ENCODE measurements around the gene MICAL2. TPM values are rescaled to one million over a fixed set of nuclear protein-coding genes. Genes with fewer than 3 reads are reported as not detected.

MICAL2 gene
- total and polyA plus RNA-seq, 2 donors (not counting 3 experiments of a cell fraction or from before 2014, with no cell fraction given), result 67.6 to 200 TPM

GRCh38 chr11:12174128-12174476, 63.7 kb downstream of the MICAL2 start:
- intact Hi-C loops (cut with micrococcal nuclease) (no loop called here), dilution Hi-C loops (cut with MboI; ENCODE audit: extremely low pct_ligation_motif_present, low sequenced_read_pairs) (no loop called here)
- H3K27me3 ChIP-seq (ENCODE audit: control insufficient read depth in 2 of 2, insufficient read depth in 2 of 2, low read length in 2 of 2), result no peaks in the 10 kb centered on the region
- no TSS peak for BruUV-seq (replicated peaks)
- FAIRE-seq (no peak), DNase-seq (ENCODE audit: low read depth, low spot score) (no peak)
- peak overlapping the region; percentile 76 for H3K27ac ChIP-seq (ENCODE audit: insufficient read depth, low read depth, low read length)
- ChIA-PET POLR2A (no interaction called here), CTCF (interaction anchor here (2.7 kb wide), 1 partner anchor 50 kb away, joined by 5 read pairs; no protein-coding TSS in a partner anchor)
- no peak overlapping the region for H3K4me2 ChIP-seq (ENCODE audit: insufficient read depth, low read length)
- H2AFZ ChIP-seq (ENCODE audit: low read depth, low read length), result no peak overlapping the region
- H4K20me1 ChIP-seq (replicated peaks; ENCODE audit: control insufficient read depth, extremely low read depth, insufficient read depth, low read length), result no peaks in the 10 kb centered on the region
- H3K9me1 ChIP-seq (replicated peaks; ENCODE audit: control insufficient read depth, extremely low read depth, insufficient read depth, low read length), result no peaks in the 10 kb centered on the region
- peaks cover 62% of the 10 kb centered on the region for H3K79me2 ChIP-seq (ENCODE audit: control insufficient read depth, insufficient read depth, low read length)
- peaks cover 0 to 3% of the 10 kb centered on the region in 2 experiments for H3K36me3 ChIP-seq (ENCODE audit: control insufficient read depth in 2 of 2, extremely low read depth in 1 of 2, insufficient read depth in 2 of 2, low read length in 2 of 2)
- no peaks in the 10 kb centered on the region for H3K9me3 ChIP-seq (replicated peaks; ENCODE audit: control insufficient read depth, insufficient read depth, low read length)
- H3K9ac ChIP-seq (replicated peaks; ENCODE audit: extremely low read depth, insufficient read depth, low read length), result no peak overlapping the region
- H3K4me1 ChIP-seq (ENCODE audit: control insufficient read depth, extremely low read depth, insufficient read depth, low read length), result peaks cover 24% of the 10 kb centered on the region
- no peak for TF ChIP-seq GATA2 (IDR thresholded peaks at IDR 0.05; ENCODE audit: insufficient read depth, insufficient read length, low read depth, low read length)
- no peak for TF ChIP-seq JUN (IDR thresholded peaks at IDR 0.05; ENCODE audit: borderline replicate concordance, insufficient read depth, insufficient read length, low read depth)
- no peak for TF ChIP-seq POLR2AphosphoS5 (IDR thresholded peaks at IDR 0.05; ENCODE audit: insufficient read depth, low read depth, low read length)
- TF ChIP-seq CTCF (IDR thresholded peaks at IDR 0.05; ENCODE audit: extremely low read depth in 1 of 2, insufficient read depth in 1 of 2, low read depth in 1 of 2, low read length in 2 of 2), result no peak
- TF ChIP-seq EZH2 (IDR thresholded peaks at IDR 0.05; ENCODE audit: borderline replicate concordance, low read depth, low read length, severe bottlenecking), result no peak
- no peak for TF ChIP-seq POLR2A (IDR thresholded peaks at IDR 0.05; ENCODE audit: low read depth, low read length)
- TF ChIP-seq FOS (IDR thresholded peaks at IDR 0.05; ENCODE audit: borderline replicate concordance, insufficient read depth, low read length), result no peak
- no peak for TF ChIP-seq MYC (IDR thresholded peaks at IDR 0.05; ENCODE audit: low read depth, low read length)
- TF ChIP-seq MAX (IDR thresholded peaks at IDR 0.05; ENCODE audit: insufficient read depth, insufficient read length), result no peak
- H3K4me3 ChIP-seq (replicated peaks in 1 of 3; ENCODE audit: insufficient read depth in 1 of 3, low read depth in 1 of 3, low read length in 3 of 3), result no peak overlapping the region

All from endothelial cell of umbilical vein (primary cell).